NCI-H1436 treated with DMSO at 0.1 percent for 48 hours (cell line): ENCODE data around the gene CORO7.
"Not testable (repeated sequence)": the region's sequence is repeated elsewhere in the genome, so short reads cannot be mapped to it uniquely, and the experiment has no call there.

Experiments
- DNase-seq: peaks from one replicate; lab custom pipeline; 2025; lab: John Stamatoyannopoulos, UW

The CORO7 gene

GRCh38 chr16:4402439-4403132, 13.8 kb downstream of the CORO7 start:
- DNase-seq, result peak; percentile 20

GRCh38 chr16:4401510-4401909, 14.9 kb downstream of the CORO7 start:
- DNase-seq, result no peak

- no peak for DNase-seq
These were observed 15.3 kb downstream of the CORO7 start for GRCh38 chr16:4401094-4401501.

- no peak for DNase-seq
These were observed 17.2 kb downstream of the CORO7 start for GRCh38 chr16:4399001-4399730.

- DNase-seq, result no peak
These were observed 21.2 kb downstream of the CORO7 start for GRCh38 chr16:4395055-4395726.

GRCh38 chr16:4393850-4394249, 22.5 kb downstream of the CORO7 start:
- not testable (repeated sequence) for DNase-seq

GRCh38 chr16:4393240-4393600, 23.2 kb downstream of the CORO7 start:
- no peak for DNase-seq

- no peak for DNase-seq
These were observed 23.8 kb downstream of the CORO7 start for GRCh38 chr16:4392382-4393239.

GRCh38 chr16:4391631-4392381, 24.6 kb downstream of the CORO7 start:
- no peak for DNase-seq

GRCh38 chr16:4390266-4391260, 25.8 kb downstream of the CORO7 start:
- no peak for DNase-seq

GRCh38 chr16:4389051-4389955, 27.1 kb downstream of the CORO7 start:
- DNase-seq, result no peak

GRCh38 chr16:4388271-4389021, 27.9 kb downstream of the CORO7 start:
- DNase-seq, result no peak

GRCh38 chr16:4387781-4388180, 28.6 kb downstream of the CORO7 start:
- DNase-seq, result no peak

GRCh38 chr16:4386951-4387565, 29.3 kb downstream of the CORO7 start:
- DNase-seq, result no peak

- no peak for DNase-seq
These were observed 30.0 kb downstream of the CORO7 start for GRCh38 chr16:4386451-4386805.

- no peak for DNase-seq
These were observed 30.5 kb downstream of the CORO7 start for GRCh38 chr16:4385789-4386450.

- DNase-seq, result no peak
These were observed 31.2 kb downstream of the CORO7 start for GRCh38 chr16:4385066-4385788.
